Liver (tissue), 3 donors: ENCODE measurements around the gene KCNN3.

ENCODE experiments used
- CTCF ChIP-seq: fragments of 150-350 bp; IDR thresholded peaks from 2 replicates; pipeline ENCODE4 v1.5.1; 2017; ENCODE audit warnings: improper control_type of control experiment, low read depth, low read length; ENCODE audit not compliant: missing input control
- HNF4G ChIP-seq: IDR thresholded peaks from 2 replicates; pipeline ENCODE4 v1.6.1; 2016; ENCODE audit warnings: antibody characterized with exemption
- JUND ChIP-seq, 2 donors: IDR thresholded peaks; 2 replicates each; pipeline ENCODE4 v1.6.1; 2016; ENCODE audit warnings: antibody characterized with exemption in 2 of 2
- MAX ChIP-seq: IDR thresholded peaks from 2 replicates; pipeline ENCODE4 v1.6.1; 2016; ENCODE audit warnings: antibody characterized with exemption
- REST ChIP-seq: IDR thresholded peaks from 2 replicates; pipeline ENCODE4 v1.6.1; 2016; ENCODE audit warnings: antibody characterized with exemption, mild to moderate bottlenecking
- ZBTB33 ChIP-seq: IDR thresholded peaks from 2 replicates; pipeline ENCODE4 v1.6.1; 2016; ENCODE audit warnings: antibody characterized with exemption
- donor health status: healthy.
- donor health status: healthy.

- TF ChIP-seq CTCF, result no peak
- TF ChIP-seq ZBTB33, result no peak
- TF ChIP-seq MAX, result no peak
- no peak for TF ChIP-seq HNF4G
- no peak for TF ChIP-seq REST
- no peak for TF ChIP-seq JUND (IDR thresholded peaks at IDR 0.05)
These were observed 6.8 kb upstream of the KCNN3 start for GRCh38 chr1:154876842-154877369.
